Fibroblast of skin of left biceps (primary cell): Measurements from ENCODE around the gene ZNF462.

ENCODE experiments used
- DNase-seq, 2 experiments: peaks; one replicate each; pipeline ENCODE4 v3.0.0-alpha.2; 2013; ENCODE audit warnings: low read depth in 2 of 2

The ZNF462 gene

GRCh38 chr9:106864373-106865143 lies 1.6 kb downstream of the ZNF462 start:
- DNase-seq = no peak

GRCh38 chr9:106866243-106866642 lies 3.3 kb downstream of the ZNF462 start:
- no peak for DNase-seq

- DNase-seq = no peak
Observed at GRCh38 chr9:106867286-106867685, 4.3 kb downstream of the ZNF462 start.

GRCh38 chr9:106868087-106868486 lies 5.1 kb downstream of the ZNF462 start:
- no peak for DNase-seq

- no peak for DNase-seq
Observed at GRCh38 chr9:106868565-106868964, 5.6 kb downstream of the ZNF462 start.

- DNase-seq = no peak
Observed at GRCh38 chr9:106869028-106869427, 6.1 kb downstream of the ZNF462 start.

GRCh38 chr9:106869458-106869857 lies 6.5 kb downstream of the ZNF462 start:
- DNase-seq = no peak

GRCh38 chr9:106872641-106873040 lies 9.7 kb downstream of the ZNF462 start:
- DNase-seq = no peak

- no peak for DNase-seq
Observed at GRCh38 chr9:106874031-106874430, 11.1 kb downstream of the ZNF462 start.

- no peak for DNase-seq
Observed at GRCh38 chr9:106874652-106875051, 11.7 kb downstream of the ZNF462 start.

- DNase-seq = no peak
Observed at GRCh38 chr9:106875529-106875928, 12.6 kb downstream of the ZNF462 start.

GRCh38 chr9:106877345-106877744 lies 14.4 kb downstream of the ZNF462 start:
- DNase-seq = no peak

- no peak for DNase-seq
Observed at GRCh38 chr9:106878081-106878837, 15.3 kb downstream of the ZNF462 start.

GRCh38 chr9:106878934-106879333 lies 16.0 kb downstream of the ZNF462 start:
- DNase-seq = no peak

- DNase-seq = no peak
Observed at GRCh38 chr9:106879439-106879882, 16.5 kb downstream of the ZNF462 start.

- no peak for DNase-seq
Observed at GRCh38 chr9:106880081-106880480, 17.1 kb downstream of the ZNF462 start.

- no peak for DNase-seq
Observed at GRCh38 chr9:106880863-106881262, 17.9 kb downstream of the ZNF462 start.

GRCh38 chr9:106883030-106883429 lies 20.1 kb downstream of the ZNF462 start:
- DNase-seq = no peak

- no peak for DNase-seq
Observed at GRCh38 chr9:106883626-106884190, 20.7 kb downstream of the ZNF462 start.

GRCh38 chr9:106885451-106885850 lies 22.5 kb downstream of the ZNF462 start:
- no peak for DNase-seq

- DNase-seq = no peak
Observed at GRCh38 chr9:106886111-106887046, 23.4 kb downstream of the ZNF462 start.

GRCh38 chr9:106887066-106887465 lies 24.1 kb downstream of the ZNF462 start:
- DNase-seq = no peak
